Activated CD4-positive, alpha-beta T cell treated with anti-CD3 and anti-CD28 coated beads, Interleukin-2, amount 50 U/mL, for 48 hours (primary cell): ENCODE data around the gene DEXI.

ENCODE experiments used
- DNase-seq, 2 experiments: peaks; one replicate each; pipeline ENCODE4 v3.0.0-alpha.2; 2020

DEXI gene

DNA sequence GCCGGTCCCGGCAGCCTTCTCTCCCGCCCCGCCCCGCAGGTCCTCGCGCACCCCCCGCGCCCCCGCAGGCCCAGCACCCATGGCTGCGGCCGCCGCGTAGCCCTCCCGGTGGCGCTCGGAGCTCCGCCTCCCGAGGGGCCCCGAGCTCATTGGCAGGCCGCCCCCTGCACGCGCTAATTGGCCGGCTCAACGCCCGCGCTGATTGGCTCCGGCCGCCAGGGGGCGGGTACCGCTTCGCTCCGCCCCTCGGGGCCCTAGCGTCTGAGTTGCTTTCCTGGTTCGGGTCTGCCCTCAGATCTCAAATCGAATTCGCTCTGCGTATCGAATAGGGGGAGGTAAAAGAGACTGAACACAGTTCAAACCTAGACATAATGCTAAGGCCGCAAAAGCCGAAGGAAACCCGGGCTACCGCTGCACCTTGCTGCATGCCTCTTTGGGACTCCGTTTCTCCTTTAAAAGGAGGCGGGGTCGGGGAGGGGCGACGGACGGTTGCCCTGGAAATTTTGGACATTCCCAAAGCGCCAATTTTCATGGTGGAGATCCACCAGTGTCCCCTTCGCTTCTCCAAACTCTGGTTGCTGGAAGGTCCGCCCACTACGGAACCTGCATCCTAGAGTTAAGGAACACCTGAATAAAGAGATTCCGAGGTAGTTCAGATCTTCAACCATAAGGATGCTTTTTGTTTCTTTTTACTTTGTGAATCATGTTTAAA lies at the start of gene DEXI:
TSS of gene DEXI (minus strand) at position 117 of the 712 bp plus-strand sequence. CDS start 463 bp downstream, outside the sequence.
- DNase-seq: peak; percentile 93 to 94

DNA sequence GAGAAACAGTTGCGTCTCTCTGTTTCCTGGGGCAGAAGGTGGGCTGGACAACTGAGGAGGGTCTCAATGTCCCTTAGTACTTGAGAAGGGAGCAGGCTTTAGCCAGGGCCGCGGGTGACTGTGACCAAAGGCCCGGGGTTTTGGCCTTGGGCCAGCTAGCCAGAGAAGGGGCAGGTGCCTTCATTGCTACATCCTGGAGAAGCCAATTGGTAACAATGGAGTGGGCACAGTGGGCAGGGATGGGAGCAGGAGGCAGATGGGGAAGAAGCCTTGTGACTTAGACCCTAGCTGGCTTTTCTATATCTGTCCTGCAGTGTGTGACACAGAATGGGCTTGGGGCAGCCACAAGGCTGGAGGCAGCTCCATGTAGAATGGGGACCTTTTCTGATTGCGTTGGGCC lies 48.1 kb upstream of the DEXI start:
- no peak for DNase-seq

DNA sequence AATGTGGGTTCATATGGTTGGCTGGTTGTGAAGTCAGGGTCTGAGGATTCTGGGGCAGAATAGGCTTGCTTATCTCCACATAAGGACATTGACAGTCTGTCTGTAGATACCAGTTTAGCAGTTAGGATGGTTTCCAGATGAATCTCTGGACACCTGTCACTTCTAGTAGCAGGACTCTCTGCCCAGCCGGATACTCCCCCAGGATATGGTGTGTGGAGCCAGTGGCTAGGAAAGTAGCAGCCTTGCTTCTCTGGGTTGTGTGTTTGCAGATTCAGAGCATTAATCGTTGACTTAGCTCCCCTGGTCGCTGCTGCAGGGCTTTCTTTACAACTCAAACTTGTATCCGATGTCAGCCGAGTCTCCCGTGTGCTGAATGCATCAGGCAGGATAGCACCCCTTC lies 47.3 kb upstream of the DEXI start:
- no peak for DNase-seq

DNA sequence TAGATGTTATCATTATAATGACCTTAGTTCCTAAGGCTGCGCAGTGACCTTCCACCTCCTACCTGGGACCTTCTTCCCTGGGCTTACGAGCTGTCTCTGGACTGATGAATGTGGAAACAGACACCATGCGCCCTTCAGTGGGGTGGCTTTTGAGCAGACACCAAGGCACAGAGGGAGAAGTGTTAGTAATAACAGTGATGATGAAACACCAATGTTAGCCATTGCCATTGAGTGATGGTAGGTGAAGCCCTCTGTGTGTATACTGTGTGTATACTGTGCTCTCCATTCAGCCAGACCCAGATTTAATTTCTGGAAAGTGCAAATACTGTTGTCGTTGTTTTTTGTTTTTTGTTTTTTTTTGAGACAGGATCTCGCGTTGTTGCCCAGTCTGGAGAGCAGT lies 46.6 kb upstream of the DEXI start:
- no peak for DNase-seq

DNA sequence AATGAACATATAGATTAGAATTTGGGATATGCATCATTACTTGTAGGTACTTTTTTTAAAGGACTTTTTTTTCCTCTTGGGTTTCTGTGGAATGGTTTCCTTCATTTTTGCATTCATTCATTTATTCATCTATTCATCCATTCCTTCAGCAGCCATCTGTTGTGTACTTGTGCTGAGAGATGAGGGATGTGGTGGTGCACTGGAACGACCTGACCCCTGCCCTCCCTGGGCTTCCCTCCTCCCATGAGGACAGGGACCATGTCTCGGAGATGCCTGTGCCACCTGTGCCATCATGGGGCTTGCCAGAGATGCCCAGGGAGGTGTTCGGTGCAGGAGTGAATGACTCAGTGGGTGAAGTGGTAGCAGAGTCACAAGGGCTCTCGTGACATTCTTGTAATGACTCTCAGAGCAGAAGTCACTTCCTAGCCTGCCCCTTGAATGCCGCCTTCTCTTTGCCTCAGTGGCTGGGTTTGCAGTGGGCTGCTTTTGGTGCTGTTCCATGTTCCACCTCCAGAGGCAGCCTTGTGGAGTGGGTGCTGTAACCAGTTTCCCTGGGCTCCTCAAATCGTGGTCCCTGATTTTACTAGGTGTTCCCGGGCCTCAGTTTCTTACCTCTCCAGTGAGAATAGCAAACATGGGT lies 46.0 kb upstream of the DEXI start:
- DNase-seq: peak; percentile 85 to 89

DNA sequence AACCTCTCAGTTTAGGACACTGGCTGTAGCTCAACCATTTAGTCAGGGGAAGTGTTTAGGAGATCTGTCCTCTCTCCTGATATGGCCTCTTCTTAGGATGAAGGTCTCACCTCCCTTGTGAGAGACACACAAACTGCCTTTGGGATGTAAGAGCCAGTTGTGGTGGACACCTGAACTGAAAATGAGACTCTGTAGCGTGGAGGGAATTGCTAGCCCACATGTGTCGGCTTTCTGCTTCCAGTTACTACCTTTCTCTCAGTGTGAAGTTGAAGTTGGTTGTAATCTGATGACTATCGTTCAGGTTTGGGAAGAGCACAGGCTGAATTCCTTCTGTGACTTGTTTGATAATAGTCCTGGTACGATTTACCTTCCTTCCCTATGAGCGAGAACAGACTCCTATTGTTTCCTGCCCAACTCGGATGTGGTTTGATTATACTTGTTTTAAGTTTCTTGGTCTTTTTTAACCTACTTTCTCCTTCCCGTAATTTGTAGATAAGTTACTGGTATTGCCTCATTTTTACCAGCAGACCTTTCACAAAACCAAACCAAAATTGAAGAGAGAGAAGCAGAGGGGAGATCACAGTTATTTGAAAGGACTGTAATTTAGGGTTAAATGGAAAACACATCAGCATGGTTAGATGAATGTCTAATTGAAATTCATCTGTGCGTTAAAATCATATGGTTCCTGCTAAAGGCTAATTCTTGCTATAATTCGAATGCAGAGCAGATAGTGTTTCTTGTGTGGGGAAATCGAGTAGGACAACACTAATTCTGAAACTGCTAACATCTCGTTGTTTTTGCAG lies 45.3 kb upstream of the DEXI start:
- DNase-seq: no peak

DNA sequence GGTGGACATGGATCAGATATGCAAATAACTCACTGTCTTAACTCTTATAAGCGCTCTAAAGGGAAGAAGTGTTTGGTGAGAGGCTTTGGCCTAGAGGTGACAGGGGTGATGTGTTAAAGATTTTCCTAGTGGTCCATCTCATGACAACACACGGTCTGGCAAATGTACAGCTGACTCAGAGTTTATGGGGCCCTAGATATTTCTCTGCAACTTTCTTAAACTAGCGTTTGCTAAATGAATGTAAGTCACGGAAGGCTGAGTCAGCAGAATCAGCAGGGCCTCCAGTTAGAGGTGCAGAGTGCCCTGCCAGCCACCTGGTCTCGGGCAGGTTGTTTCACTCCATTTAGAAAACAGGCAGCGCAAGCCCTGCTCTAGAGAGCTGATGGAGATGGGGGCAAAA lies 42.2 kb upstream of the DEXI start:
- DNase-seq: no peak

DNA sequence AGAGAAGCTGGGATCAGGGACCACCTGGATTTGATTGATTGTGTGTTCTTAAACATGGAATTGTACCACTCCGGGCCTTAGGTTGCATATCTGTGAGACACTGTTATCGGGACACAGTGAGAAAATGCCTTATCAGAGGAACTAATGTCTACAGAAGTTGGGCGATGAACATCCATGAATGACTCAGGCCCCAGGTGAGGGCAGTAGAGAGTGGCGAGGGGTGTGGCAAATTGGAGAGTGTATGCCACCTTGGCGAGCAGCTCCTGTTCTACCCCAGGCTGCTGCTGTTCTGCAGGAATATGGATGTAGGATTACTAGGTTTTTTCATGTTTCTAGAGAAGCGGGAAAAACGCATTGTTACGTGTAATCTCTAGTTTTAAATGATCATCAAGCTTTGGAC lies 40.9 kb upstream of the DEXI start:
- DNase-seq: no peak

DNA sequence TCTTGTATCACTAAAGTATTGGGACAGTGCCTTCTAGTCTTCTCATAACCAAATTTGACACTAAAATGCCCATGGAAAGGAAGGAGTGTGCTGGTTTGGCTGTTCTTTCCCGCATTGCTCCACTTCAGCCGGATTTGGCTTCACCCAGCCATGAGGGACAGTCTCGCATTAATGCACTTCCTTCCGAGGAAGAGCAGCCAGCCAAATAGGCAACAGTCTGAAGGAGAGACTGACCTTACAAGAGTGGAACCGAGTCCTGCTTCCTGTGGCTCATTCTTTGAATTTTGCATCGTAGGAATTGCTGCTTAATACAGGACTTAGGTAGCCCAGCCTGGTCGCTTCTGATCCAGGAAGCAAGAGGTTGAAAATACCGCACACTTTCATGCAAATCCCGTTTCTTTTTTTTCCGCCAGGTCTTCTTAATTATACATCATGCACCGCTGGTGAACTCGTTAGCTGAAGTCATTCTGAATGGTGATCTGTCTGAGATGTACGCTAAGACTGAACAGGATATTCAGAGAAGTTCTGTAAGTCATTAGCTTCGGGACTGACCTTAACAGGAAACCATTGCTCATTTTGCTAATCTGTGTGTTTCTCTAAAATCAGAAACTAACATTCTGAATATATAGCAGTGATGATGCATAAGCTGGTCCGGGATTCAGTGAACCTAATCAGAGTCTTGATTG lies 40.3 kb upstream of the DEXI start:
- no peak for DNase-seq

DNA sequence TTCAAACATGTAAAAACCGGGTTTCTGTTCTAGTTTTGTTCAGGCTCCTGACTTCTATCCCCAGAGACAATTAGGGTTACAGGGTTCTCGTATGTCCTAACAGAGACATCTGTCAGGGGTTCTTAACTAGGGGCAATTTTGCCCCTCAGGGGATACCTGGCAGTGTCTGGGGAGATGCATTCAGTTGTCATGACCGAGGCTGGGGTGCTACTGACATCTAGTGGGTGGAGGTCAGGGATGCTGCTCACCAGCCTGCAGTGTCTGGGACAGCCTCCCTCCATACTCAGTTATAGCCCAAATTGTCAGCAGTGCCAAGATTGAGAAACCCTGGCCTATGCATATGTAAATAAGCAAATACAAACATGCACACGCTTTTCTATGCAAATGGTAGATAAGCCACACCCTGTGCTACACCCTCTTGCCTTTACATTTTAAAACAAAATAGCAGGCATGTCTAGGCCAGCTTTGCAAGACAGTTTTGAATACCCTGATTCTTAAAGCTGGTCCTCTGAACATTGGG lies 39.5 kb upstream of the DEXI start:
- peak; percentile 59 to 70 for DNase-seq

DNA sequence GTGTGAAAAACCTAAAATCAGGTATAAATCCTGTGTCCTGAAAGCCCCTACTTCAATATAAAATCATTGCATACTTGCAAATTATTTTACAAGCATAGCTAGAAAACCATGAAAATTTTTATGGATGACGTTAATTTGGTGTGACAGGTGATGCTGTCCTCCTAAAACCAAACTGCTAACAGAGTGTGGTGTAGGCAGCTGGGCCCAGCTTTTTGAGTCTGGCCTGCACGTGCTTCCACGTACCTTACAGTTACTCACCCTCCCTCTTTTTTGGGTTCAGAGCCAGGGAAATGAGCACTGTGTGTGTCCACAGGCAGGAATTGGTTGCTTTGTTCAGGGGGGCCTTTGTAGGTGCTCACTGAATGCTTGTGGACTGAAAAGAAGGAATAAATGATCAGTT lies 38.5 kb upstream of the DEXI start:
- no peak for DNase-seq

DNA sequence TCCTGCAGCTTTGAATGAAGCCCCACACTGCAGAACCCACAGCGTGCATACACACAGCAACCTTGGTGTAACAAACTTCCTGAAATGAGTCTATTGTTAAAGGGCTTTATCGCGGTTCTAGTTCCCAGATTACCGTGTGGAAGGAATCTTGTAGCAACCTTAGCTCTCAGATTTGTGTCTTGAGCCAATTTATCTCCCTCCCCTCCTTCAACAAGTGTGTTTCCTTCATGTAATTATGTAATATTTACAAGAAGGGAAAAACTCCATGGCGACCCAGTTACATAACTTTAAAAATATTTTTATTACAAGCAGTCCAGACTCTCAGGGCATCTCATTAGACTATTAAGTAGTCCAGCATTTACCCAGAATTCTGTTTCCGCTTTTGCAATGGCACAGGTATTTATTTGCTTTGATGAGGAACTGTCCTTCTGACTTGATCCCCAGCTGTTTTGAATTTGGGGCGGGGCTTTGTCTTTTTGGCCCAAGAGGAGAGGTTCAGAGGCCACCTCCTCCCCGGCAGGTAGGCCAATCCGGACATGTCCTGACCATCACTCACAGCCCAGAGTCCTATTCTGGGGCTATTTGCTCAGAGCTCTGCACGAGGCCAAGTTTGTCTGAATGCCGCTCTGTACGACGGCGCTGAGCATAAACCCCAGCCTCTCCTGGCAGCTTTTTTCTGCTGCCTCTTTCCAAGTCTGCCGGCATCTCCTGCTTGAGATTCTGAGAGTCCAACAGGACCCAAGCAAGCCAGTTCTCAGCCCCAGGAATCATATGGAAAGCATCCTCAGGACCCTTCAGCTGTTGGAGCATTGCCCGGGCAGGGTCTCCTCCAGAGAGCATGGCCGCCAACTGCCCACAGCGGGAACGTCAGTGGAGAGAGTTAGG lies 37.7 kb upstream of the DEXI start:
- DNase-seq: no peak

DNA sequence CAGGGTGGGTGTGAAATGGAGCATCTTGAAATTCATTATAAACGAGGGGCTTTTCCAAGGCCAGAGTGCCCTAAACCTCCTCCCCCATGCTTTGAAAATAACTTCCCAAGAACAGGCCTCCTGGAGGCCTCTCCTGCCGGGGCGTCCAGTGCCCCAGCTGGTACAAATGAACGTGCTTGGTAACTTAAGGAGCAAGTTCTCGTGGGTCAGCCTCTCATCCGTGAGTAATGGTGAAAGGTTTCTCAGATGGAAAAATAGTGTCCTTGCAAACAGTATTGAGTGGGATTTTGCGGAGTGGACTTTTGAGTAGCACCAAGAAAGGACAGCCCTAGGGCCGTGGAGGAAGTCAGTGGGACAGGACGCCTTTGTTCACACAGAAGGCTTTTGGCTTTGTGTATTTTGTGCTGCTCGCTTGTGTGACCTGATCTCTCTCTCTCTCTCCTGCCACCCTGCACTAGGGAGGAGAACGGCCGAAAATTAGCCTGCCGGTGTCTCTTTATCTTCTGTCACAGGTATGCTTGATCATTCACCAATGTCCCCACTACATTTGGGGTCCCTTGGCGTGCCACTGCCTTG lies 36.7 kb upstream of the DEXI start:
- no peak for DNase-seq

DNA sequence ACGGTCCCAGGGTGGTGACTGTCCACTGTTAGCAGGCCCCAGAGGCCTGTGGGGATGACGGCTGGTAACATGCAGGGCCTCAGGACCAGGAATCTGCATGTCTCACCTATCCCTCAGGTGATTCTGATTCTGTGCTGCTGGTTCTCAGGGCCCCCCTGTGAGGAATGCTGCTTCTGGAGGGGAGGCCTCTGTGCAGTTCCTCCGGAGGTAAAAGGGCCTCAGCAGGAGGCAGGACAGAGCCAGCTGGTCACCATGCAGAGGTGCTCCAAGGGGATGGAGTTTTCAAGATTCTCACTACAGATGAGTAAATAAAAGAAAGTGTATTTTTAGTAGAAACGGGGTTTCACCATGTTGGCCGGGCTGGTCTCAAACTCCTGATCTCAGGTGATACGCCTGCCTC lies 35.9 kb upstream of the DEXI start:
- DNase-seq: no peak

DNA sequence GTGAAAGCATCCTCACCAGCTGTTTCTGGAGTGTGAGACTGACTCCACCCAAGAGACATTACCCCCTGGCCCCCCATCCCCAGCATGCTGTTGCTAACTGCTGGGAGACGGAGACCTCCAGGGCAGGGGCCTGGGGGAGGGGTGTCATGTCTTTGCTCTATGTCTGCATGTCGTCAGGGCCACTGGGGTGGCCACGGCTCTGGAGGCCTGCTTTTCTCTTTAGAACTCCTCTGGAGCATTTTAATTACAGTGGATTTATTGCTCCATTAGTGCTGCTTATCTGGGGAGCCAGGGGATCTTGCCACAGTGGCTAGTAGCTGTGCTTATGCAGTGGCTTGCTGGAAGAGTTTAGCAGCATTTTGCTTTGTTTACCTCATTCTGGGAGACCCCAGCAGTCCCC lies 34.4 kb upstream of the DEXI start:
- no peak for DNase-seq

DNA sequence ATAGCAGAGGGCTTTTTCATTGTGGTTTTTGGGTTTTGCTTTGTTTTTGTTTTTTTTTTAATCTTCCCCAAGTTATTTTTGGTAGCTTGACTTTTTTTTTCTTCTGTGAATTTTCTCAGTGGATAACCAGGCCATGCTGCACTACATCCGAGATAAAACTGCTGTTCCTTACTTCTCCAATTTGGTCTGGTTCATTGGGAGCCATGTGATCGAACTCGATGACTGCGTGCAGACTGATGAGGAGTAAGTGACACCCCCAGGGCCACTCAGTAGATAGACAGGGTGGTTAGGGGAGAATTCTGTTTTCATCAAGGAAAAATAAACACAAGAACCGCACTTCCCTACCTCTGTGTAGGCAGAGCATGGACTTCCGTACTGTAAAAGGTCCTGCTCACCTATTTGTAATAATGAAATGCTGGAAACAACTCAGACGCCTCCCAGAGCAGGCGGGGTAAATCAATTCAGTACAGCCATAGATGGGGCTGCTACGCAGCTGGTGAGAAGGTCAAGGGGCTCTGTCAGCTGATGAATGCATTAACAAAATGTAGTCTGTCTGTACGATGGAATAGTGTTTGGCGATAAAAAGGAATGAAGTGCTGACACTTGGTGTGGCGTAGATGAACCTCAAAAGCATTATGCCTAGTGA lies 30.7 kb upstream of the DEXI start:
- DNase-seq: no peak

DNA sequence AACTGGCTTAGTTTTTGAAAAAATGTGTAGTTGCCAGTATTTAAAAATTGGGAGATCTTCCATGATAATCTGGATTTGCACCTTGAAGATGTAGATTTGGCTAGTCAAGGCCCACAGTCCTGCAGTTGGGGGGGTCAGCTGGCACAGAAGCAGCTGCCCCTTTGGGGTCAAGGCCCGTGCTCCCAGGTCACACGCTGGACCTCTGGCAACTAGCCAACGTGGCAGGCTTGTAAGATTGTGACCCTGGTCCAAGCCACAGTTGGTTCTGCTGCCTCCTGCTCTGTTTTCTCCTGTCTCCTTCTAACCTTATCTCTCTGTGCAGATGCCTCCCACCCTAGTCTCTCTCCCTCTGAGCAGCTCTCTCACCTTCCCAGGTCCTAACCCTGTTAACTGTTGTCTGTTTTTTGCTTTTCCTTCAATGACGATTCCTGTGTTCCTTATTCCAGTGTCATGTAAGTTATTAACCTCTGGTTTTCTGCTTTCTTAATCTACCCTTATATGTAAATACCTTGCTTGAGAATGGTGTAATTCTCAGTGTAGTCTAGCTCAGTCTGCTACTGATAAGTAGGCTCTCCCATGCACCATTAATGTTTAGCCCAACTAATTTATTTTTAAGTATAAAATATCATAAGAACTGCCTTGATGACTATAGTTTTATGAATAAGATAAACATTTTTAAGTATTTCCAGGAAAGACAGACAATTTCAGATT lies 30.0 kb upstream of the DEXI start:
- DNase-seq: no peak

DNA sequence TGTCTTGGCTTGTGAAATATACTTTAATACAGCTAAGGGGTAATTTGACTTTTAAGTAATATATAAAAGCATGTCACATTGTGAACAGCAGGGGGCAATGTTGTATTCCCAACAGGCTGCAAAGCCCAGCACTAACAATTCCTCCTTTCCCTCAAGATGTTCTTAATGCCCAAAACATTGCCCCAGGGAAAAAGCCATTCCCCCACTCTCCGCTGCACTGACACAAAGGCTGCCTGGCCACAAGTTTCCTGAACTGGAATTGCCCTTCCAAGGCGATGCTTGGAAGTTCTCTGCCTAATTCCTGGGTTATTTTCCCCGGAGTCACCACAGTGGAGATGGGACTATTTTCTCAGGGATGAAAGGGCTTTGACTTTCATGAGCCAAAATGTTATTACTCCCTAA lies 29.3 kb upstream of the DEXI start:
- DNase-seq: no peak

DNA sequence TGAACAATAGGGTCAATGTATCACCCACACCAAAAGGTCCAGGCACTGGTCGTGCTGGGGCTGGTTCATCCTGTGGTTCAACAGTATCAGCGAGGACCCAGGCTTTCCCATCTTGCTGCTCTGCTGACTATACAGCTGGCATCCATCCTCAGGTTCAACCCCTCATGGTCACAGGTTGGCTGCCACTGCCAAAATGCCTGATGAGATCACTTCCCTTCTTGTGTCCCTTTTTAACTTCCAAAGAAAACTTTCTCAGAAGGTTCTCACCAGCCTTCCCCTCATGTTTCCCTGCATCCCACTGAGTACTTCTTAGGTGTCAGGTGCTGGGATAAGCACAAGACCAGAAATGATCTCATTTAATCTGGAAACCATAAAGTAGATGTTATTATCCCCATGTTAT lies 27.8 kb upstream of the DEXI start:
- DNase-seq: no peak

DNA sequence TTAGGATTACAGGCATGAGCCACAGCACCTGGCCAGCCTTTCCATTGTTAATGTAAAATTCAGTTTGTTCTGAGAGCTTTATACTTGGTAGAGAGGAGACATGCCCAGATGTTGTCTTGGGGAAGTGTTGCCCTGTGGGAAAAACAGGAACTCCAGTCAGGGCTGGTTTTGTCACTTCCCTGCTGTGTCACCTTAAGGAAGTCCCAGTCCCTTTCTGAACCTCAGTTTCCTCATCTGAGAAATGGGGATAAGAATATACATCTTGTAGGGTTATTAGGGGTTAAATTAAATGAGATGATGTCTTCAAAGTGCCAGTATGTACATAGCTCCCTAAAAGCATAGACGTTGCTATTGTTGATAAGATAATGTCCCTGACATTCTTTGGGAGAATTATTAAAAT lies 27.3 kb upstream of the DEXI start:
- DNase-seq: no peak

DNA sequence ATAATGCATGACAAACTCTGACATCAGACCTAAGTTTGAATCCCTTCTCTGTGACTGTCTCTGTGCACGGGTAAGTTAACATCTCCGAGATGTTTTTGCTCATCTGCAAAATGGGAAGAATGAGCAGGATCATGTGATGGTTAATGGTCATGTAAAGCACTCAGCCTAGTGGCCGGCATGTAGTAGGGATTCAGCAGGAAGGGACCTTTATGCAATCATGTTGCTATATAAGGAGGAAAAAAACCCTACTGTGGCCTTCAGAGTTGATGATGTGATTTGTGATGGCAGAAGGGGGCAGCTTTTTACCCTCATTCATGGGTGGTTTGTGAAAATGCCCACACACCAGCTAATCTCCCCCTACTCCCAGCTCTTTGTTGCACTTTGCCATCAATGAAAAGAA lies 26.2 kb upstream of the DEXI start:
- DNase-seq: no peak
